Testis (tissue), 3 donors: ENCODE results near the gene C1QTNF9. TPM values are rescaled to one million over a fixed set of nuclear protein-coding genes. Genes with fewer than 3 reads are reported as not detected.
"Not testable (repeated sequence)": the region's sequence is repeated elsewhere in the genome, so short reads cannot be mapped to it uniquely, and the experiment has no call there.

Source experiments
- DNase-seq: peaks from one replicate; pipeline ENCODE4 v3.0.0-alpha.2; 2019
- H3K27ac ChIP-seq, 2 donors: fragments of 200-600 bp; sonication (generic); one replicate each; pipeline ENCODE4 v1.5.1; 2019
- H3K27me3 ChIP-seq: fragments of 200-600 bp; sonication (generic); one replicate; pipeline ENCODE4 v1.5.1; 2019
- H3K36me3 ChIP-seq: fragments of 200-600 bp; sonication (generic); one replicate; pipeline ENCODE4 v1.5.1; 2017; ENCODE audit warnings: low read depth; ENCODE audit errors: missing control alignments
- H3K4me1 ChIP-seq: fragments of 200-600 bp; sonication (generic); one replicate; pipeline ENCODE4 v1.5.1; 2019
- H3K4me3 ChIP-seq, 2 donors: fragments of 200-600 bp; sonication (generic); one replicate each; pipeline ENCODE4 v1.5.1; 2017 to 2019
- H3K9me3 ChIP-seq: fragments of 200-600 bp; sonication (generic); one replicate; pipeline ENCODE4 v1.5.1; 2017
- POLR2A ChIP-seq: fragments of 450-650 bp; IDR thresholded peaks from one replicate; pipeline ENCODE4 v1.6.1; 2017; ENCODE audit warnings: antibody characterized with exemption, mild to moderate bottlenecking, moderate library complexity
- WGBS, 2 donors: methylation state at CpG; one replicate each; pipeline ENCODE4 v1.1.5; 2018; 5-methylcytosine and 5-hydroxymethylcytosine counted together
- intact Hi-C: fragments of 100-400 bp; cut with DNase I; formaldehyde crosslinking; loops from one replicate; pipeline ENCODE4 v1.15.1; 2023; ENCODE audit warnings: low total_unique reads
- polyA plus RNA-seq: library from polyadenylated mRNA; stranded (reverse); fragments of 350-450 nt; fragmentation: Illumina TruSeq; extraction: RNeasy Lipid Tissue Mini Kit (QIAGEN cat#74804); gene quantifications from one replicate; pipeline ENCODE4 v1.2.3, GENCODE V29; 2014; ENCODE audit warnings: low read depth, low replicate concordance; ENCODE audit not compliant: insufficient read depth
- total RNA-seq, 2 donors: library from RNA; depleted of rRNA; stranded (reverse); fragments of >200 nt; gene quantifications; one replicate each; pipeline ENCODE4 v1.2.3, GENCODE V29; 2016
- TF ChIP-seq, protein P1 (sequence below), 3 experiments: fragments of 450-650 bp in 2 of 3; fragments of 200-600 bp in 1 of 3; sonication (generic) in 1 of 3; IDR thresholded peaks; one replicate each; pipeline ENCODE4 v1.5.1; 2016 to 2019; ENCODE audit warnings: antibody characterized with exemption in 3 of 3, mild to moderate bottlenecking in 2 of 3, moderate library complexity in 1 of 3

Gene C1QTNF9
- total and polyA plus RNA-seq, 3 donors from 2014 or later, result 0.43 to 2.4 (median 1.1) TPM

DNA sequence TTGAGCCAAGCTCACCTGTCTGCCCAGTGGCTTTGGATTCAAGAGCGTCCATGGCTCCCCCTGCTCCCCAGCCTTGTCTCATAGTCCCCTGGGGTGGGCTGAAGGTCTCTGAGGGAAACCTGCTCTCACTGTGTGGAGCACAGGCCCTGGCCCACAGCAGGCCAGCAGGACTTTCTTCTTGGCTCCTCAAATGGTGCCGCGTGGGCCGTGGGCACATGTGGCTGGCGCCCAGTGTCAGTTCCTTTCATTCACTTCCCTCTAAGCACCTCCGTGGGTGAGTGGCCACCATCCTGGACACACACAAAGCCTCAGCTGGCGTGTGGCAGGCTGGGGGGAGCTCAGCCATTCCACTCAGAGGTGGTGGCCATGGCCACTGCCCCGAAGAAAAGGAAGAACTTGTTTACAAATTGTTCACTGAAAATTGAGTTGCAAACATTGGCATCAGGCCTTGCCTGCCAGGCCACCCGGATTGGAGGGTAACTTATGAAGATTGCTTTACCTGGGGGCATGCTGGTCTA is 53.1 kb downstream of the C1QTNF9 start:
- 89% methylated on average over 8 to 9 of the region's 9 CpGs for WGBS, 2 donors
- H3K9me3 ChIP-seq, result no peaks in the 10 kb centered on the region

DNA sequence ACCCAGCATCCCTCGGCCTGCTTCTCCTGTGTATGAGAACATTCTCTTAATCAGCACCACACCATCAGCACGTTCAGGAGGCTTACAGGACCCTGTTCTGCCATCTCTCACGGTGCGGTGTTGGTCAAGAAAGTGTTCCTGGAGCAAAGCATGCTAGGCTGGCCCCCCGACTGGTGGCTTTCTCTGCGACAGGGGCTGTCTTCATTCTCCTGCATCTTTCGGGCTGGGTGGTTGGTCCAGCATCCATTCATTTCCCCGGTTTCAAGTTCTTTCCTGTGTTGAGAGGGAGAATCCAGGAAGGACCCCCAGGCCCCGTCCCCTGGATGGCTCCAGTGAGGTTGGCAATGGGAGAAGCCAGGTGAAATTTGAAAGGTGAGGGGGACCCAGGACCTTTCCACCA is 55.8 kb downstream of the C1QTNF9 start:
- Histone ChIP-seq H3K27me3 (no peaks in the 10 kb centered on the region), H3K36me3 (no peaks in the 10 kb centered on the region), H3K4me3 (no peak overlapping the region), H3K27ac (no peak overlapping the region), H3K9me3 (no peaks in the 10 kb centered on the region), H3K4me1 (no peaks in the 10 kb centered on the region)
- 91% methylated on average over 9 of the region's 9 CpGs for WGBS, 2 donors
- no peak for DNase-seq
- no peak for TF ChIP-seq POLR2A
- TF ChIP-seq, protein P1, sequence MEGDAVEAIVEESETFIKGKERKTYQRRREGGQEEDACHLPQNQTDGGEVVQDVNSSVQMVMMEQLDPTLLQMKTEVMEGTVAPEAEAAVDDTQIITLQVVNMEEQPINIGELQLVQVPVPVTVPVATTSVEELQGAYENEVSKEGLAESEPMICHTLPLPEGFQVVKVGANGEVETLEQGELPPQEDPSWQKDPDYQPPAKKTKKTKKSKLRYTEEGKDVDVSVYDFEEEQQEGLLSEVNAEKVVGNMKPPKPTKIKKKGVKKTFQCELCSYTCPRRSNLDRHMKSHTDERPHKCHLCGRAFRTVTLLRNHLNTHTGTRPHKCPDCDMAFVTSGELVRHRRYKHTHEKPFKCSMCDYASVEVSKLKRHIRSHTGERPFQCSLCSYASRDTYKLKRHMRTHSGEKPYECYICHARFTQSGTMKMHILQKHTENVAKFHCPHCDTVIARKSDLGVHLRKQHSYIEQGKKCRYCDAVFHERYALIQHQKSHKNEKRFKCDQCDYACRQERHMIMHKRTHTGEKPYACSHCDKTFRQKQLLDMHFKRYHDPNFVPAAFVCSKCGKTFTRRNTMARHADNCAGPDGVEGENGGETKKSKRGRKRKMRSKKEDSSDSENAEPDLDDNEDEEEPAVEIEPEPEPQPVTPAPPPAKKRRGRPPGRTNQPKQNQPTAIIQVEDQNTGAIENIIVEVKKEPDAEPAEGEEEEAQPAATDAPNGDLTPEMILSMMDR (IDR thresholded peaks at IDR 0.05), result no peak
- intact Hi-C loops, result no loop called here

More for the DNA sequence above, 53.1 kb downstream of the C1QTNF9 start:
- Histone ChIP-seq H3K27ac (no peak overlapping the region), H3K36me3 (no peaks in the 10 kb centered on the region), H3K4me3 (no peak overlapping the region), H3K27me3 (no peaks in the 10 kb centered on the region), H3K4me1 (no peaks in the 10 kb centered on the region)
- no peak for DNase-seq
- intact Hi-C loops, result no loop called here
- TF ChIP-seq, protein P1 (IDR thresholded peaks at IDR 0.05), result no peak
- TF ChIP-seq POLR2A, result no peak

DNA sequence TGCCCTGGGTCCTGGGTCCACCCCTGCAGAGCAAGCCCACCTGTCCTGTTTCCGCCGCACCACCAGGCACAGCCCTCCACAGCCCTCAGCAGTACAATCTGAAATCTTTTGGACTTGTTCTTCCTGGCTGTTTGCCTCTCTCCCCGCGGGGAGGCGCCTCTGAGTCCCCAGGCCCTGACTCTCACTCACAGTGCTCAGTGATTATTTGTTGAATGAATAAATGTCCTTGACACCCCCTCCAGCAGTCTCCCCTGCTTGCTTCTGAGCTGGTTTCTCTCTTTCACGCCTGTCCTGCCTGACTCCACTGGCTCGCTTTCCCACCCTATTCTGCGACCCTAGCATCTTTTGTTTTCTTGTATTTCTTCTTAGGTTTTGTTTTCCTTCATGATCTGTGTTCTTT is 56.9 kb downstream of the C1QTNF9 start:
- H3K4me3 ChIP-seq, intact Hi-C loops, H3K27me3 ChIP-seq, H3K4me1 ChIP-seq, H3K9me3 ChIP-seq, H3K27ac ChIP-seq, DNase-seq, H3K36me3 ChIP-seq: not testable (repeated sequence)
- WGBS, 2 donors, result 80 to 89% methylated on average over 6 to 8 of the region's 8 CpGs

DNA sequence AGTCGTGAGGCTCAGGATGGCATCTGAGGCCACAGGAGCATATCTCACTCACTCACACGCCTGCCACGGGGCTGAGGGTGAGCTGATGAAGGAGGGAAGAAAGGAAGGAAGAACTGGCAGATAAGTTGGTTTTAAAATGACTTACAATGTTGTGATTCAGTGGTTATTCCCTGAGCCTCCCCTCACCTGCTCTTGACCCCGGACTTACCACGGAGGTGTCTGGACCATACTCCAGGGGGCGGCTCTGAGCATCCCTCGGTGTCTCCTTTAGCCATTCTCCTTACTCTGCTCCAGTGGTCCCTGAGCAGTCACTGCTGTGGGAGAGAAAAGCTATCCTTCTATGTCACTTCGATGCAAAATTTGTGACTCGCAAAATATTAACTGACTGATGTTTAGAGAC is 61.9 kb downstream of the C1QTNF9 start:
- WGBS, 2 donors, result 86 to 91% methylated on average over 9 of the region's 9 CpGs
- DNase-seq, intact Hi-C loops: not testable (repeated sequence)

More for the DNA sequence above, 61.9 kb downstream of the C1QTNF9 start:
- not testable (repeated sequence) for H3K27me3 ChIP-seq, H3K36me3 ChIP-seq, H3K4me3 ChIP-seq, H3K4me1 ChIP-seq, H3K27ac ChIP-seq, H3K9me3 ChIP-seq

Other genes starting within 250 kb of the C1QTNF9 start
- gene SPATA13, start 148.9 kb upstream of the C1QTNF9 start, total RNA-seq, result 10 to 100 TPM; 30.6 to 35.6 TPM
- gene SPATA13, start 148.9 kb upstream of the C1QTNF9 start, polyA plus RNA-seq, result 12.9 TPM
- 10 to 100 TPM; 37.9 to 43.6 TPM for gene PARP4, start 203.2 kb downstream of the C1QTNF9 start, total RNA-seq
- 21.3 TPM for gene PARP4, start 203.2 kb downstream of the C1QTNF9 start, polyA plus RNA-seq